Globus pallidus (tissue), 1 donor: ENCODE data around the gene ALK.

Source experiments
- DNase-seq: peaks from one replicate; pipeline ENCODE4 v3.0.0-alpha.2; 2015; ENCODE audit warnings: low spot score

ALK gene

DNA sequence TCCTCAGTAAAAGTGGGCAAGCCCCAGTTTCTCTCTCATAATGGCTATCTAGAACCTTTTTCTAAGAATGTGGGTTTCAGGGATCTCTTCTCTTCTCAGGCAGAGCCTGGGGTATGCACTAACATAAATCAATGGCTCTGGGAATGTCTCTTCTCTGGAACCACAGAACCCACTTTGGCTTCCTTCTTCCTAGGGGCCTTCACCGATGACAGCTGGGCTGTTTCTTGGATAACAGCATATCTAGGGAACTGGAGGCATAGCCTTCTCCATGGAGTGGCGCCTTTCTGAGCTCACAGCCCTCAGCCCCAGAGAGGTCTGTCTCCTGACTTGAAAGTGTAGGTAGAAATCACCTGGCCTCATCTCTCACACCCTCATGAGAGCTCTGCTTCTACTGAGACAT, 558.3 kb downstream of the ALK start:
- DNase-seq = no peak

DNA sequence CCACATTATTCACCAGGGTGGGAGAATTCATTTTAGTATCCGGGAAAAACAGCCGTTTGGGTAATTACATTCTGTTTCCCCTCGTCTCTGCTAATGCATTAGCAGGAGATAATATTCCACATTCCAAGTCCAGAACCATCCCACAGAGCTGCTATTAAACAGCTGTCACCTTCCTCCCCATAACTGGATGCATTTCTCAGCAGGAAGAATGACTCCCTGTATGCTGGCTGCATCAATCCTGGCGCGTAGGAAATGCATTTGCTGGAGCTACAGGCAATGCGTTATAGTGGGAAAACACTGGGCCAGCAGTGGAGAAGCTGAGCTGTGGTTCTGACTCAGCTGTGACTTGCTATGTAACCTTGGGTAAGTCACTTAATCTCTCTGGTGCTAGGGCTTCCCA, 560.2 kb downstream of the ALK start:
- no peak for DNase-seq

DNA sequence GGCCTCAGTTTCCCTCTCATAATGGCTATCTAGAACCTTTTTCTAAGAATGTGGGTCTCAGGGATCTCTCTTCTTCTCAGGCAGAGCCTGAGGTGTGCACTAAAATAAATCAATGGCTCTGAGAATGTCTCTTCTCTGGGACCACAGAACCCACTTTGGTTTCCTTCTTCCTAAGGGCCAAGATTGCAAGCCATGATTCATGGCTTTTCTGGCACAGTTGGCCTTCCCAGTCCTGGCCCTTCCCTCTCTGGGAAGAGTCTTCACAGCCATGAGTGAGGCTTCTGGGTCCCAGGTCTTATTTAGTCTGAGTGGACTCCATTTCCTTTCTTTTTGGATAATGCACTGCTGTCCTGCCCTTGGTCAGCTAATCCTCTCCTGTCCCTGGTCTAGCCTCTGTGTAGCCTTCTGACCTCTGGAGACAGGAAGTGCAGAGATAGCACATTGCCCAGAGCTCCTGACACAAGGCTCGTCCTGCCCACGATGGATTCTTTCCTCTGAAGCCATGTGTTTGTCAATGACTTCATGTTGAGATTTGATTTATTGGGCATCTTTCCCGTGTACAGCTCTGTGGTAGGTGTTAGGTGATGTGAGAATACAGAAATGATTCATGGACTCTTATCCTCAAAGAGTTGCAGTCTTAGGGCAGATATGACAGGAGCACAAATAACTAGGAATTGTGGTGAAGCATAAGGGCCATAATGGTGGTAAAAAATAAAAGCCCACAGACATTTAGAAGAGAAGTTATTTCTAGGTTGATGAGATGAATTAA, 561.2 kb downstream of the ALK start:
- no peak for DNase-seq

DNA sequence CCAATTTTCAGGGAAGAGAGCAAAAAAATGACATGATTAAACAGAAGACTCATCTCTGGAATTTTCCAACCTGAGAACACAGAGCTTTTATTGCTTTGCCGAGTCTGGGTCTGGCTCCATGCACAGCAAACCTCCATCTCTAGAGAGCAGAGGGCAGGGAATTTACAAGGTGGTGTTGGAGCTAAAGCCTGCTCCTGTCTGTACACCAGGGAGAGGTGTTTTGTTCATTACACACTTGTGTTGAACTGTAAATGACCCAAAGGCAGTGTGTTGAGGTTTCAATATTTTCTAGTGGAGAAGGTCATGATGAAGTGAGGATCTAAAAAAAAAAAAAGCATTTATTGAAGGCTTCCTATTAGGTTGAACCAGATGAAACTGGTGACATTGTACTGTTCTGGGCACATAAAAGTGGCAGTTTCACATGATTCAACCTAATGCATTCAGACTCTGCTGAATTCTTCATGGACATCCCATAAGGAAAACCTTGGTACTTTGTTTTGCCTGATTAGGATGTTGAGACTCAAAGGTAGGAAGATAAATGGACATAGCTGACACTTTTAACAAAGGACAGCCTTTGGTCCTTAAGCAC, 567.9 kb downstream of the ALK start:
- no peak for DNase-seq

DNA sequence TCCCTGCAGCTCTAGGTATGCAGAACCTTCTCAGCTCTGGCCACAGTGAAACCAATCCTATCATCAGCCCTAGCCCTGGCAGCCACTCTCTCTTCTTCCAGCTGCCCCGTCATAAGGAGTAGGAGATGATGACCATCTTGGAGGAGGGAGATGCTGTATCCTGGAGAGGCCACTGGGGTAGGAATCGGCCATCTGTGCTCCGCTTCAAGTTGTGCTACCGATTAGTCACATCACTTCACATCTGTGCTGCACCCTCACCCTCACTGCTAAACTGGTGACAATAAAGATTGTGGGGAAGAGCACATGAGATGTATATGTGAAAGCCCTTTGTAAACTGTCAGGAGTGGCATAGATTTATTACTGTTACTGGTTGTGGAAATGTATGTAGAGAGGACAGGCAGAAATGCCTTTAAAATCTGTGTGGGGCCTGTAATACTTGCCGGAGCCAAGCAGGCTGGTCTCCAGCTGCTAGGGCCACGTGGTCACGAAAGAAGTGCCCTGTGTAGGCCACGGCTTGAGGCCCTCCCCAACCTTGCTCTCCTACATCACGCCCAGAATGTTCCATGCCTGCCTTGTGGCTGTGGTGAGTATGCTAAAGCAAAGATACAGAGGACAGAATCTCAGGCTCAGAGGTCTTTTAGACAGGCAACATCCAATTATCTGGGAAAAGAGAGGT, 569.3 kb downstream of the ALK start:
- DNase-seq = no peak

DNA sequence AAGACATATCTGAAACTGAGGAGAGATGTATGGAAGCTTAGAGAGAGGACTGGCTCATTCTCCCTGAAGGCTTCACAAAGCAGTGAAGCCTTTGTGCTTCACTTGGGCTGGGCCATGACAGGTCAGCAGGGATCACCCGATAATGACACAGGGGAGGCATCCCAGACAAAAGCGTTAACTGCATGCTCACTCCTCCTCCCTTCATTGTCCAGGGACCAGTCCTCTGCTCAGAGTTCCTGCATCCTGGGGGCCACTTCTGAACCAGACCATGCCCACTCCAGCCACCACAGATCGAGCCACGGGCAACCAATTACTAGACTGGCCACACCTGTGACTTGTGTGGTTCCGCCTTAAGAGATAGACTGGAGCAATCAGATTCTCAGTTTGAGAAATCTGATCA, 570.1 kb downstream of the ALK start:
- no peak for DNase-seq

DNA sequence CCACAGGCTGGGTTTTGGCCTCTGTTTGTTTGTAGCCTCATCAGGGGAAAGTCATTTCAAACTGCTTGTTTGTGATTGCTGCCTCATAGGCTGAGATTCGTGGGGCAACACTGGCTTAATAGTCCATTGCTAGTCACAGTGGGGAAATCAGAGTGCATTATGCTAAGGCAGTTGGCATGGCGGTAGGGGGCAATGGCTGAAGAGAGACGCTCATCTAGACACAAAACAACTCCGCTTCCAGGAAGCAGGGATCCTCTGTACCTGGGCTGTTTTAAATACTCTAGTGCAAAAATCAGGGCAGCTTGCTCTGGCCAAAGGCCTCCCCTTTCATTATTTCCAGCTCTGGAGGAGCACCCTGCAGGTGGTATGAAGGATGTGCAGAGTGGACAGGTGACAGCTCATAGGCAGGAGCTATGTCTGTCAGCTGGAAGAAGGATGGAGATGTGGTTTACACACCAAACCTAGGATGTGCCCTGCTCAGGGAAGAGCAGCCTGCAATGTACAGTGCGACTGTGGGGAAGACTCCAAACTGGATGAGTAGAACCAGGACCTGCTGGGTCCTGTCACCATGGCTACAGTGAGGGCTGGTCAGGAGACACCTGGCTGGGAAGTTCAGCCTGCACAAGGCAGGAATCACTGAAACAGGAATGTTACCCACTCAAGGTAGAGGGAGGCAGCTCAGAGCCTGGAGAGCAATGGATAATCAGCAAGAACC, 571.9 kb downstream of the ALK start:
- DNase-seq = no peak

DNA sequence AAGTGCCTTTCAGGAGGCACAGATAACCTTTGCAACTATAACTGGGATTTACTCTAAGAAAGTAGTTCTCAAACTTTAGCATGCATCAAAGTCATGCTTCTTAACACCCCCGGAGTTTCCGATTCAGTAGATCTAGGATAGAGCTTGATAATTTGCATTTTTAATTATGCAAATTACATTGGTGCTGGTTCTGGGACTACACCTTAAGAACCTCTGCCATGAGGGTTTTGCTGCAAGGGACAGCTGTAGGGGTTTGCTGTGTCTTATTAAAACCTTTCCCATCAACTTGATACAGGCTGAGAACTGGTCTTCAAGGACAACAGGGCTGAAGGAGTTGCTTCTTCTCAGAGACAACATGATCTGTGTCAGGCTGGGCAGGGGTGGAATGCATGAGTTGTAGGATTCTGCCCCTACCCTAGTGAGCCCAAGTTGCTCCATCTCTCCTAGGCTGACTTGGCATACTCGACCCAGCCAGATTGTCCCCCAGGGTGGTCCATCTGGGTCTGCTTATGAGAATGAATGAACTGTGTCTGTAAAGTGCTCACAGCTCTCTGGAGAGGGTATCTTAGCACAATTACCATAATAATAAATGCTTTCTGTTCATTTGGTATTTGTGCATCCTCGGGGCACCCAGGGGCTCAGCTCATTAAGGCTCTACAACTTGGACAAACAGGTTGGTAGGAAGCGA, 573.5 kb downstream of the ALK start:
- no peak for DNase-seq

DNA sequence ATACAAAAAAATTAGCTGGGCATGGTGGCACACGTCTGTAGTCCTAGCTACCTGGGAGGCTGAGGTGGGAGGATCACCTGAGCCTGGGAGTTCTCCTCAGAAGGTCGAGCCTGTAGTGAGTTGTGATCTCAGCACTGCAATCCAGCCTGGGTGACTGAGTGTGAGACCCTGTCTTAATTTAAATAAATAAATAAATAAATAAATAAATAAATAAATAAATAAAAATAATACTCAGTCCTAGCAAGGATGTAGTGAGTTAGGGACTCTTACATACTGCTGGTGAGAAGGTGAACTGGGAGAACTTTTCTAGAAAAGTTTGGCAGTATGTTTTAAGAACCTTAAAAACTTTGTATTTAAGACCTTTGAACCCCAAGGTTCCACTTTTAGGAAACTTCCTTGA, 576.1 kb downstream of the ALK start:
- no peak for DNase-seq

DNA sequence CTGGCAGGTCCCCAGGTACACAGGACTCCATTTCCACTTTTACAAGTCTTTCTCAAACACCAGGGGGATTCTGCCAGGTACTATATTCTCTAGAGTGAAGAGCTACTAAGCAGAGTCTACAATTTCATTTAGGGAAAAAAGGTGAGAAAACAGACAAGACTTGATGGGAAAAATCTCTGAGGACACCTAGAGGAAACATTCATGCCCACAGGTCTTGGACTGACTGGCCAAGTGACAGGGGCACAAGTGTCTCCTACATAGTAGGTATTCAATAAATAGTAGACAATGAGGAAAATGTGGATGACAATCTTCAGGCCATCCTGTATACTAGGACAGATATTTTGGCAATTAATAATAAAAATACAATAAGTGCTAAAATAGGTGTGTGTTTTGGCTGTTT, 577.6 kb downstream of the ALK start:
- DNase-seq = no peak

DNA sequence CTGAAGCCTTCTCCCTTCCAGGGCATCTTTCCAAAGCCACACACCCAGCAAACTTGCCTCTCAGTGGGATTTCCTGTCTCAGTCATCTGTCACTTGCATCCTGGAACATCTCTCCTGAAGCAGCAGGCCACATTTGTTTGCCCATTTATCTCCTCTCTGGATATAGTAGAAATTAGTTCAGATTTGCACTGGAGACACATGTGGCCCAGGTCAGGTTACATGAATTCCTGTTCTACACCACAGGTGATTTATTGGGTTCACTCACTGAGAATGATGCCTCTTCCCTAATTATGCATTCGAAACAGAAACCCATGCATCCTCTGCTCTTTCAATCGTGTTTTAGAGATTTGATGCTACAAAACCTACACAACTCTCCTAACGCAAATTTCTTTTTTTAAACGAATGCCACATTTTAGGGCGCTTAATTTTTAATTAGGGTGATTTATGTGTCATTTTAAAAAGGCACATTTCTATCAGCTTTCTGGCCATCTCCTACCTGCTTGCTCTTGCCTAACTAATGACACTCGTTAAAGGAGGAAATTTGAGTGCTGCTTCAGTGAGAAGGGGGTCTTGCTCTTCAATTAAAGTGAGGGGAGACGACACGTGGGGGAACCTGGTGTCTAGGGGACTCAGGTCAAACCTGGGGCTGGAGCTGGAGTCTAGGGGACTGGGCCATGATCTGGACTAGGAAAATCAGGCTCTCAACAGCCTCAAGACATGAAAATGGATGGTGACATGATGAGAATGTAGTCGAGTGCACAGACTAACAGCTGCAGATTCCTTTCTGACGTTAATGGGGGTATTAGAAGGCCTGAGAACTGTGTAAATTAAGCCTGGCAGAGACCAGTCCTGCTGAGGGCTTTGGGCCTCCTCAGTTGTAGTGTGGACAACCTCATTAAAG, 584.8 kb downstream of the ALK start:
- no peak for DNase-seq

DNA sequence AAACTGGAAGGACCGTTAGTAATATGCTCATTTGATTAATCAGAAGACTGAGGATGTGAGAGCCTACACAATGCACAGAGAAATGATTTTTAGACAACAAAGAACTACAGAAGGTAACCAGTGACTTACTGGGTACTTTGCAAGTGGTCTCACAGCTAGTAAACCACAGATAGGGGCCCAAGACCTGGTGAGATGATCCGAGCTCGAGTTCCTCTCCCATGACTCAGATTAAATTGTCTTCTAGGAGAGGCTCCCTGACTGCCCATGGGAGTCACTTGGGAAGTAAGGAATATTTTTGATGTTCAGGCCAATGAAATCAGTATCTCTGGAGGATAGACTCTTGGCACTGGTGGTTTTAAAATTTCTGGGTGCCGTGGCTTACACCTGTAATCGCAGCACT, 586.0 kb downstream of the ALK start:
- DNase-seq = no peak

DNA sequence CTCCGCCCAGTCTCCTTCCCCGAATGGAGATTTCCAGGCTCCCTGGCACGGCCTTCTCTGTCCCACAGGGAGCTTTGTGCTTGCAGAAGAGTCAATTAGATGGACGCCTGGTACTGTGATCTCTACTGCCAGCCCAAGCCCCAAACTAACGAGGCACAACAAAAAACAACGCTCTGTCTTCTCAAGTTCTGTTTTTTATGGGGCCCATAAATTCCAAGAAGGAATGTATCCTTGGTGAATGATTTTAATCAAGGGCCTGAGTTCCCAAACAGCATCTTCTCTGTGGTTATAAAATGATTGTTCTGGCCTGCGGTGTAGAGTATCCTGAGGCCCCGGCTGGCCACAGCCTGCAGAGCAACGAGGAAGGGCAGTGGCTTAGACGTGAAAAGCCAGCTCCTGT, 586.7 kb downstream of the ALK start:
- DNase-seq = no peak

DNA sequence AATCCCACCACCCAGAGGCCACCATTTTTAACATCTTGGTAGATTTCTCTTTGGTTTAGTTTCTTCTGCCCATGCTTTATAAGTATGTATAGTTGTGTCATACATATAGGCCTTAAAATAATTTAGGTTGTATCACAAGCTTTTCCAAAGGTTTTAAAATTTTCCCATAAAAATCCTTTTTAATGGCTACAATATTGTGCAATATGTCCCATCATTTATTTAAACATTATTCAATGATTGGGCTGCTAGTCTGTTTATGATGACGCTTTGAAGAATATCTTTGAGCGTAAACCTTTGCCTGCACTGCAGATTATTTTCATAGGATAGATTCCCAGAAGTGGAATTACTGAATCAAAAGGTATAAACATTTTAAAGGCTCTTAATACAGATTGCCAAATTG, 588.8 kb downstream of the ALK start:
- DNase-seq = no peak

DNA sequence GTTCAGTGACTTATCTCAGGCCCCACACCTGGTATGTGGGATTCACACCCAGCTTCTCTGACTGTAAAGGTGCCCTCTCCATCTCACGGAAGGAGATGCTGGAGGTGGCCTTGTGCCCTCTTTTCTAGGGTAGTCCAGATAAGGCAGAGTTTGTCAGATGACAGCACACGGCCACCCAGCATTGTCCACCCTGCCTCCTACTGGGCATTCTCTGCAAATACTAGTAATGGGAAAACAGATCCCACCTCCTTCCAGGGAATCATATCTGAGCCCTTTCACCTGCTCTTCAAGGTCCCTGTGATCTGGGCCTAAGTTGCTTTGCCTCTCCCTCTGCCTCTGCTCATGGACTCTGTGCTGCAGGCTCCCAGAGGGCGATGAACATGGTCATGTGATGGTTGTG, 591.5 kb downstream of the ALK start:
- DNase-seq = no peak

DNA sequence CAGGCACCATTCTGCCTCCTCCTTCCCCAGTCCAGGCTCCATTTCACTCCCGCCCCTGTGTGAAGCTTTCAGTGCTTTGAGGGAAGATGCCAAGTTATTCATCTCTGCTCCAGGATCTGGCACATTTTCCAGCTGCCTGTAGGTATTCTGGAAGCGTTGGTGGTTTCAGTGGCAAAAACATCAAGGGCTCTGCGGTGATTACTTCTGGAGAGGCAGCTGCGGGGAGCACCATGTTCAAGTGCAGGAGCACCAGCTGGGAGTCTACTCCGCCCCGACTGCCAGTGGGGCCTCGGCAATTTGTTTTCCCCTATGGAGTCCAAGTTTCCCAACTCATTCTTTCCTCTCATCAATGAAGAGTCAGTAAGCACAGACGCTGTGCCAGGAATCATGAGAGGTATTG, 594.5 kb downstream of the ALK start:
- DNase-seq = no peak

DNA sequence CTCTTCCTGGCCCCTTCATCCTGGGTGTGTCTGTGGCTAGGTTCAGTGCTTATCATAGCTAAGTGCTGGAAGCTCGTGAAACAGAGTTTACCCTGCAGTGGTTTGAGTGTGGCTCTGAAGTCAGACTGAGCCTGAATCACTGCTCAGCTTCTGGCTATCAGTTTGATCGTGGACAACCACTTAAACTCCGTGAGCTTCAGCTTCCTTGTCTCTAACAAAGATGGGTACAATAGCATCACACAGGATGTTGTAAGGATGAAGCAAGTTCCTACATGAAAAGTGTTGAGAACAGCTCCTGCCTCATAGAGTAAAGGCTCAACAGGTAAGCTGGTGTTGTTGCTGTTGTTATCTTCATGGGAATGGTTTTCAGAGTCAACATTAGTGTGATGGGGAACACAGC, 595.8 kb downstream of the ALK start:
- DNase-seq = no peak

DNA sequence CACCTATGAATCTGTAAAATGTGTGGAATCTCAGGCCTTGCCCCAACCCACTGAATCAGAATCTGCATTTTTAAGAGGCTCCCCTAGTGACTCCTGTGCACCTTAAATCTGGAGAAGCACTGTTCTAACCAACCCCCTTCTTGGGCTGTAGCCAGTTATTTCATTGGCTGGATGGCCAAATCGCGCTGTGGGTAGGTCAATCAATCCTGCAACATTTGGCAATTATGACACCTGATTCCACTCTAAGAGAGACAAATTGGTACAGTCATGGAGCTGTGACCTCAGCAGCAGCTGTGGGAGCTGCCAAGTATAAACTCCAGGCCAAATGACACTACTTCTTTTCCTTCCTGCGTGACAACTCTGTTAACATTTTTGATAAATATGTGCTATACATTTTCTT, 597.4 kb downstream of the ALK start:
- no peak for DNase-seq

DNA sequence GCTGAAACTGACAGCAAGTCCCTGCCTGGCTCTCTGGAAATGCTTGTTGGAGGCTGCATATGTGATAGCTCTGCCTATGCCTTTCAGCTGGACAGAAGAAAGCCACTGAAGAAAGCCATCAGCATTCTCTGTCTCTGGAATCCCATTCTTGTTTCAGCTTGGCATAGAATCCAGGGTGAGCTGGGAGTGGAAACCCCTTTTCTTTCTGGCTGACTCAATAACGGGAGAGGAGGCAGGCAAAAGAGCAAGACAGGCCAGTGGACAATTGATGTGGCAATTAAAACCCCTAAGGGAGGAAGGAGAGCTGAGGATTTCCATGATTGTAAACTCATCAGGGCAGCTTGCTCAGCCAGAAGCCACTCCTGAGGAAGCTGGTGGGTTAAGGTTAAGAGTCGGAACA, 598.1 kb downstream of the ALK start:
- DNase-seq = no peak

DNA sequence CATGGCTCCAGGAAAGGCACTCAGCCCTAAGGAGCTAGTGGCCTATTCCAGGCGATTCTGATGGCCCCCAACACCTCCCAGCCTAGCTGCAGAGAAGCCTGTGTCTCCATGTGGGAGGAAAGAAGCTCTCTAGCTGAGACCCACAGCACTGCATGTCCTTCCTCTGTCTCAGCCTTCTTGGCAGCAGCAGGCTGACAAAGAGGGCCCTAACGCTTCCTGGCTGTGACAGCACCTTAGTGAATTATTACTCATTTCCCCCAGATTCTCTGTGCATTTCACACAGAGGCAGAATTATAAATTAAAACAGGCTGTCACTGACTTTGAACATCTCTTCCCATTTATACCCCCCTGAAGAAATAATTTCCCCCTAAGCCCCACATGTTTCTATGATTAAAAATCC, 599.4 kb downstream of the ALK start:
- DNase-seq = no peak

DNA sequence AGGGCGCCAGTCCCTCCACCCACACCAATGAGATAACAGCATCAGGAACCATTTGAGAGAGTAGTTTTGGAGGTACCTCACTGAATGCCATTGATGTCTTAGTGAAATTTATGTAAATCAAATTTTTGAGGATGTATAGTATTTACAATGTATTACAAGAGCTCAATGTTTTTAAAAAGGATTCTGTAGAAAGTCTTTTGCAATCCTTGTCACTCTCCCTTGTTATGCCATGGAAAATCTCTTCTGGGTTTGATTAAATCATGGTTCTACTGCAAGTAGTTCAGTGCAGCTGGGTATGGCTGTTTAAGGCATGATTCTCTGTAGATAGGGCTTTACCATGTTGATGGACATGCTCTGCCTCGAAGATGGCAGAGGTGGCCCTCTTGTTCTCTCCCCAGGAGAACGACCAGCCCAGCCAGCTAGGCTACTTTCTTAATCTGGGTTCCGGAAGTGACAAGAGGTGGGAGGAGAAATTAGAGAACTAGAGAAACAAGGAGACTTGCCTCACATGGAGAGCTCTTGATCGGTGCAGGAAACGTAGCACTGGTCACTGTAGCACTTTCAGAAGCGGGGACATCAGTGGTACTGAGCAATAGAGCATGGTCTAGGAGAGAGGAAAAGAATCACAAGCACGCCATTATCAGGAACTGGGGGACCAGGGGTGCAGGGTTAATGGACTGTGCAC, 603.4 kb downstream of the ALK start:
- DNase-seq = peak; percentile 10
